HG02571 (cell line): ENCODE data around the gene BACH1.

Experiments
- ATAC-seq: cut with Tn5 transposase; IDR thresholded peaks from one replicate; pipeline ENCODE4 v1.9.1; 2021; ENCODE audit warnings: mild to moderate bottlenecking, moderate library complexity; ENCODE audit not compliant: unreplicated experiment

Gene BACH1

GRCh38 chr21:29290240-29290639, 8.5 kb upstream of the BACH1 start:
- no peak for ATAC-seq

GRCh38 chr21:29293495-29293894, 5.2 kb upstream of the BACH1 start:
- peak; percentile 82 for ATAC-seq

- ATAC-seq, result no peak
Observed at GRCh38 chr21:29295066-29295650, 3.6 kb upstream of the BACH1 start.

GRCh38 chr21:29296446-29296845, 2.3 kb upstream of the BACH1 start:
- ATAC-seq, result no peak

GRCh38 chr21:29297483-29298347, 1.0 kb upstream of the BACH1 start:
- ATAC-seq, result no peak

- peak; percentile 19 for ATAC-seq
Observed at GRCh38 chr21:29299046-29299915, 559 bp downstream of the BACH1 start.

GRCh38 chr21:29299916-29300806, 1.4 kb downstream of the BACH1 start:
- ATAC-seq, result peak; percentile 70

- no peak for ATAC-seq
Observed at GRCh38 chr21:29300807-29301138, 2.1 kb downstream of the BACH1 start.

- no peak for ATAC-seq
Observed at GRCh38 chr21:29301691-29302090, 3.0 kb downstream of the BACH1 start.

- ATAC-seq, result no peak
Observed at GRCh38 chr21:29302359-29302875, 3.7 kb downstream of the BACH1 start.

GRCh38 chr21:29303288-29303687, 4.6 kb downstream of the BACH1 start:
- ATAC-seq, result no peak

GRCh38 chr21:29304597-29304996, 5.9 kb downstream of the BACH1 start:
- ATAC-seq, result no peak

- ATAC-seq, result no peak
Observed at GRCh38 chr21:29305068-29305467, 6.3 kb downstream of the BACH1 start.

GRCh38 chr21:29305561-29305960, 6.8 kb downstream of the BACH1 start:
- no peak for ATAC-seq

- no peak for ATAC-seq
Observed at GRCh38 chr21:29306920-29307319, 8.2 kb downstream of the BACH1 start.

- ATAC-seq, result no peak
Observed at GRCh38 chr21:29307718-29308455, 9.2 kb downstream of the BACH1 start.

- ATAC-seq, result no peak
Observed at GRCh38 chr21:29308456-29308783, 9.7 kb downstream of the BACH1 start.

GRCh38 chr21:29309703-29310102, 11.0 kb downstream of the BACH1 start:
- no peak for ATAC-seq

- no peak for ATAC-seq
Observed at GRCh38 chr21:29311802-29312201, 13.1 kb downstream of the BACH1 start.

GRCh38 chr21:29312981-29313380, 14.3 kb downstream of the BACH1 start:
- ATAC-seq, result no peak
